Tibial artery (tissue), 4 donors: ENCODE results near the gene BCL2.
A peak's percentile ranks its signal among the peaks of the same experiment; 100 is the strongest.

ENCODE experiments used
- DNase-seq, 2 donors: peaks; one replicate each; pipeline ENCODE4 v3.0.0-alpha.2; 2019
- H3K27ac ChIP-seq, 2 donors: fragments of 200-600 bp; sonication (generic) in 1 of 2; 1 replicate in 1 of 2; 2 replicates in 1 of 2; pipeline ENCODE4 v1.5.1; 2018 to 2019; ENCODE audit warnings: mild to moderate bottlenecking in 1 of 2
- H3K27me3 ChIP-seq, 2 donors: fragments of 200-600 bp; sonication (generic) in 1 of 2; one replicate each; pipeline versions ENCODE4 v1.5.1 to v1.6.0; 2016 to 2019
- H3K36me3 ChIP-seq, 3 donors: fragments of 200-600 bp; sonication (generic) in 2 of 3; one replicate each; pipeline ENCODE4 v1.5.1; 2016 to 2019; ENCODE audit warnings: mild to moderate bottlenecking in 2 of 3
- H3K4me1 ChIP-seq, 4 donors: fragments of 200-600 bp; sonication (generic) in 2 of 4; 1 replicate in 3 of 4; 2 replicates in 1 of 4; pipeline ENCODE4 v1.5.1; 2016 to 2019
- H3K4me3 ChIP-seq, 2 donors: fragments of 200-600 bp; sonication (generic) in 1 of 2; 1 replicate in 1 of 2; 2 replicates in 1 of 2; pipeline ENCODE4 v1.5.1; 2018 to 2019; ENCODE audit warnings: mild to moderate bottlenecking in 2 of 2
- H3K9me3 ChIP-seq, 3 donors: fragments of 200-600 bp; sonication (generic) in 1 of 3; one replicate each; pipeline ENCODE4 v1.5.1; 2016 to 2019
- intact Hi-C: fragments of 100-400 bp; cut with DNase I; formaldehyde crosslinking; loops from one replicate; pipeline ENCODE4 v1.15.0; 2023; ENCODE audit warnings: low total_unique reads
- TF ChIP-seq, protein P1 (sequence below), 2 experiments: fragments of 200-600 bp in 1 of 2; fragments of 450-650 bp in 1 of 2; IDR thresholded peaks; one replicate each; pipeline ENCODE4 v1.5.1; 2017 to 2019; ENCODE audit warnings: antibody characterized with exemption in 2 of 2, mild to moderate bottlenecking in 1 of 2, moderate library complexity in 1 of 2

The BCL2 gene

DNA sequence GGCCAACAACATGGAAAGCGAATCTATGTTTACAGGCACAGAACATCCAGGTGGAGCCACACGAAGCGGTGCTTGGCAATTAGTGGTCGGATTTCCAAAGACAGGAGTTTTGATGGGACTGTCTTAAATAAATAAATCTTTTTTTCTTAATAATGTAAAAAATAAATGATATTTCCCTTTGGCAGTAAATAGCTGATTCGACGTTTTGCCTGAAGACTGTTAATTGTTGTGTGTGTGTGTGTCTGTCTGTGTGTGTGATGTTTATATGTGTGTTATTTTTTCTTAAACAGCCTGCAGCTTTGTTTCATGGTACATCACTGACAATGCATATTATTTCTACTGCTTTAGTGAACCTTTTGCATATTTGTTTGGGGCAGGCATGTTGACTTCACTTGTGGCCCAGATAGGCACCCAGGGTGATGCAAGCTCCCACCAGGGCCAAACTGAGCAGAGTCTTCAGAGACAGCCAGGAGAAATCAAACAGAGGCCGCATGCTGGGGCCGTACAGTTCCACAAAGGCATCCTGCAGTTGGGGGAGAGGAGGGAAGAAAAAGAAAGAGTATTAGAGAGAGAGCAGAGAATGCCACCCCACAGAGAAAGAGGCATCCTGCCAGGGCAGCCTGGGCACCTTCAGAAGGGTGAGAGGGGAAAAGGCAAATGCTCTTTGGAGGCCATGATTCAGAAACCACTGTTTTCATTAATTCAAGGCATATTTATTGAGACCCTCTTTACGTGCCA, 191.2 kb downstream of the BCL2 start:
- H3K9me3 ChIP-seq, result no peaks in the 10 kb centered on the region
- intact Hi-C loops, result no loop called here
- H3K27me3 ChIP-seq, result no peaks in the 10 kb centered on the region
- DNase-seq, result no peak
- peaks cover 0 to 16% (median 7%) of the 10 kb centered on the region in 4 donors for H3K4me1 ChIP-seq
- H3K27ac ChIP-seq, result no peak overlapping the region
- TF ChIP-seq, protein P1, sequence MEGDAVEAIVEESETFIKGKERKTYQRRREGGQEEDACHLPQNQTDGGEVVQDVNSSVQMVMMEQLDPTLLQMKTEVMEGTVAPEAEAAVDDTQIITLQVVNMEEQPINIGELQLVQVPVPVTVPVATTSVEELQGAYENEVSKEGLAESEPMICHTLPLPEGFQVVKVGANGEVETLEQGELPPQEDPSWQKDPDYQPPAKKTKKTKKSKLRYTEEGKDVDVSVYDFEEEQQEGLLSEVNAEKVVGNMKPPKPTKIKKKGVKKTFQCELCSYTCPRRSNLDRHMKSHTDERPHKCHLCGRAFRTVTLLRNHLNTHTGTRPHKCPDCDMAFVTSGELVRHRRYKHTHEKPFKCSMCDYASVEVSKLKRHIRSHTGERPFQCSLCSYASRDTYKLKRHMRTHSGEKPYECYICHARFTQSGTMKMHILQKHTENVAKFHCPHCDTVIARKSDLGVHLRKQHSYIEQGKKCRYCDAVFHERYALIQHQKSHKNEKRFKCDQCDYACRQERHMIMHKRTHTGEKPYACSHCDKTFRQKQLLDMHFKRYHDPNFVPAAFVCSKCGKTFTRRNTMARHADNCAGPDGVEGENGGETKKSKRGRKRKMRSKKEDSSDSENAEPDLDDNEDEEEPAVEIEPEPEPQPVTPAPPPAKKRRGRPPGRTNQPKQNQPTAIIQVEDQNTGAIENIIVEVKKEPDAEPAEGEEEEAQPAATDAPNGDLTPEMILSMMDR (IDR thresholded peaks at IDR 0.05), result no peak
- H3K36me3 ChIP-seq, result peaks cover 0 to 11% (median 6%) of the 10 kb centered on the region in 3 donors
- no peak overlapping the region for H3K4me3 ChIP-seq

DNA sequence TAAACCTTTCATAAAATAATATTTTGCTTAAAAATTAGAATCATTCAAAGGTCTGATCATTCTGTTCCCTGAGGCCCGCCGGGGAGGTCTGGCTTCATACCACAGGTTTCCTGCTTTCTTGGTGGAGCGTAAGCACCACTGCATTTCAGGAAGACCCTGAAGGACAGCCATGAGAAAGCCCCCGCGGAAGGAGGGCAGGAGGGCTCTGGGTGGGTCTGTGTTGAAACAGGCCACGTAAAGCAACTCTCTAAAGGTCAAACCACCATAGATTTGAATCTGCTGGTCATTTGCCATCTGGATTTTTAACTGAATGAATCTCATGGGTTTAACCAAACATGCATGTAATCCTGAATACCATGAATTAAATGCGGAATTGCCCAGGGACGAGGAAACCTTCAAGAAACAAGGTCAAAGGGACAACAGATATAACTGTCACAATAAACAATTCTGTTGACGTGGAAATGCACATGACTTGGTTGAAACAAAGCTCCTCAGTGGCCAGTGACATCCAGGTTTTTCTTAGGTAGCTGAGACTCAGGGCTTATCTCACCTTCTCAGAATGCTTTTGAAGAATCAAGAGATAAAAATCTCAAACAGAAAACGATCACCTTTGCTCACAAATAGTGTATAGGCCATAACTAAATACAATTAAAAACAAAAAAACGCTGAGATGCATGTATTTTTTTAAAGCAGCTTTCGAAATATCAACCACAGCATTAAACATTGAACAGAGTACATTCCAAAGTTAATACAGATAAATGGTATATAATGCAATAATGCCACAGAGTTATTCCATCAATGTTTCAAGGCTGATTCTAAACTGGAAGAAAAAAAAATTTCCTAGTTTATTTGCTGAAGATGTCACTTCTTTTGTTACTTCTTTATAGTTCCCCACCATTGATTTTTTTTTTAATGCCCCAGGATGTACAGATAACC, 193.2 kb downstream of the BCL2 start:
- Histone ChIP-seq H3K4me3 (no peak overlapping the region), H3K36me3 (peaks cover 0 to 11% (median 6%) of the 10 kb centered on the region in 3 donors), H3K27me3 (no peaks in the 10 kb centered on the region), H3K27ac (no peak overlapping the region), H3K9me3 (no peaks in the 10 kb centered on the region), H3K4me1 (peaks cover 0 to 7% (median 2%) of the 10 kb centered on the region in 4 donors)
- TF ChIP-seq, protein P1 (IDR thresholded peaks at IDR 0.05), result no peak
- DNase-seq, result no peak
- intact Hi-C loops, result no loop called here

DNA sequence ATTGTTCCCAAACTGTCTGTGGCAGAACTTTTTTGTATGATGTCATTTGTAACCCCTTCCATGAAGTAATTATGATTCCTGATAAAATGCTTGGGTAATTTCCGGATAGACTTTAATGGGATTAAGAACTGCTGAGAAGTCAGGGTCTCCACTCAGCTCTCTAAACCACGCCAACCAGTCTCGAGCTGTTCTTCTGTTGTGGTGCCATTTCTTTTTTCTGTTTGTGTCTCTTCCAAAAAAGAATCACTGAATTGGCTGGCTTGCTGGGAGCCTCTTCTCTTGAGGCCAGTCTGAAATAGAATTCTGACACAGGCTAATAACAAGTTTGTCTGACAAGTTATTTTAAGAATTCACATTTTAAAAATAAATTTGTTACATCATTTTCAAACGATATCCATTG, 198.9 kb downstream of the BCL2 start:
- TF ChIP-seq, protein P1 (IDR thresholded peaks at IDR 0.05), result no peak
- intact Hi-C loops, result no loop called here
- H3K4me1 ChIP-seq, result peaks cover 0 to 17% (median 8%) of the 10 kb centered on the region in 4 donors
- no peak overlapping the region for H3K27ac ChIP-seq
- no peaks in the 10 kb centered on the region for H3K9me3 ChIP-seq
- no peak for DNase-seq
- no peaks in the 10 kb centered on the region for H3K36me3 ChIP-seq
- H3K27me3 ChIP-seq, result no peaks in the 10 kb centered on the region
- H3K4me3 ChIP-seq, result no peak overlapping the region

DNA sequence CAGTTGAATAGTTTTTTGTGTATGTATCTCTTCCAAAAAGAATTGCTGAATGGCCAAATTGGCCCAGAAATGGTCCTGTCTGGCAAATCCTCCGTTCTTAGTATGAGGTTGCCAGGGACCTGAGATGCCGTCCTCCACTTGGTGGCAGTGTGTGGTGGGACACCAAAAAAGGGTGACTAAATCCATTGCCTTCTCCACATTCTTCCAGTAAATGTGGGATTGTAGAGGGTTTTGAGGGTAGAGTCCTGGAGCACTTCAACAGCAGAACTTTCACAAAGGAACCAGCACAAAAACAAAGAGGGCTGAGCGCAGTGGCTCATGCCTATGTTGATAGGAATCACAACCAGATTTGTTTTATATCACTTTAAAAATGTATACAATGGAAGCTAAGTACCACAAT, 199.9 kb downstream of the BCL2 start:
- peaks cover 0 to 17% (median 8%) of the 10 kb centered on the region in 4 donors for H3K4me1 ChIP-seq
- H3K4me3 ChIP-seq, result no peak overlapping the region
- no peak for DNase-seq
- no peaks in the 10 kb centered on the region for H3K36me3 ChIP-seq
- H3K27me3 ChIP-seq, result no peaks in the 10 kb centered on the region
- H3K27ac ChIP-seq, result no peak overlapping the region
- TF ChIP-seq, protein P1 (IDR thresholded peaks at IDR 0.05), result peak; percentile 43
- intact Hi-C loops, result loop anchor here (10.0 kb wide), 1 partner anchor 325 kb away; no protein-coding TSS in a partner anchor
- H3K9me3 ChIP-seq, result no peaks in the 10 kb centered on the region

DNA sequence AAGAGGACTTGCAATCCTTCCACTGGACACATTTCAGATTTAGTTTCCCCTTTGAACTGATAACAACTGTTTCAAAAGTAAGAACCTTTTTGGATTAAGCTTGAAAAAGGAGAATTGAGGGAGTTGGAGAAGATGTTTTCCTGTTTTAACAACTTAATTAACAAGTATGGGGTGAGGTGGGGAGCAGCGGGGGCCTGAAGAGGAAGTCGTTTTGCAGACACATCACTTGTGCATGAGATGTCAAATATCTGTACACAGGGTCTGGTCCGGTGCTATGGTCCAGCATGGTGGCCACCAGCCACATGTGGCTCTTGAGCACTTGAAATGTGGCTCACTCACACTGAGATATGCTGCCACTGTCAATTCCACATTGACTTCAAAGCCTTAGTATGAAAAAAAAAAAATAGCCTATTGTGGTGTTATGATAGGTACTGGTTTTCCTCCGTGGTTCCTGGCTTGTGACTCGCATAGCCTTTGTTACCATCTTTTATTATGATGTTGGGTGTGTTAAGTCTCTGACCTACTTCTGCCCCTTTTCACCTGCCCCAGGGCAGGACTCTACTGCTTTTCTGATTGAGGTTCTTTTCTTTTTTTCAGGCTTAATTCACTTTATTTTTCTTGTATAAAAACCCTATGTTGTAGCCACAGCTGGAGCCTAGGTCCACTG, 205.5 kb downstream of the BCL2 start:
- H3K4me1 ChIP-seq, result peaks cover 0 to 19% (median 14%) of the 10 kb centered on the region in 4 donors
- H3K27ac ChIP-seq, result no peak overlapping the region
- intact Hi-C loops, result loop anchor here (10.0 kb wide), 1 partner anchor 331 kb away; no protein-coding TSS in a partner anchor
- H3K9me3 ChIP-seq, result no peaks in the 10 kb centered on the region
- TF ChIP-seq, protein P1 (IDR thresholded peaks at IDR 0.05), result no peak
- DNase-seq, result no peak
- H3K36me3 ChIP-seq, result no peaks in the 10 kb centered on the region
- no peak overlapping the region for H3K4me3 ChIP-seq
- no peaks in the 10 kb centered on the region for H3K27me3 ChIP-seq
